ENCODE measurements around the gene SLC4A11. TPM values are rescaled to one million over a fixed set of nuclear protein-coding genes. Genes with fewer than 3 reads are reported as not detected.
"Not testable (repeated sequence)": the region's sequence is repeated elsewhere in the genome, so short reads cannot be mapped to it uniquely, and the experiment has no call there.

Gene SLC4A11
- polyA plus RNA-seq, 10 donors, result 0.44 to 1.5 (median 0.87) TPM

DNA sequence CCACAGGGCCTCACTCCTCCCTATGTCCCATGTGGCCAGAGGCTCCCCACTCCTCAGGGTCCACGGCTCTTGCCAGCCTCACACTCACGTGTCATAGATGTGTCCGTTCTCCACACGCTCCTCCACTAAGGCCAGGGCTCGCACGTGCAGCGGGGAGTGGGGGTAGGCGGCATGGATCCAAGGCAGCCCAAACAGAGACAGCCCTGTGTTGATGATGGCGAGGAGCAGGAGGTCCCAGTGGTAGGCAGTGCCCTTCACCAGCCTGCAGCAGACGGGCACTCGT is 10.3 kb downstream of the SLC4A11 start:
- no peak for DNase-seq

DNA sequence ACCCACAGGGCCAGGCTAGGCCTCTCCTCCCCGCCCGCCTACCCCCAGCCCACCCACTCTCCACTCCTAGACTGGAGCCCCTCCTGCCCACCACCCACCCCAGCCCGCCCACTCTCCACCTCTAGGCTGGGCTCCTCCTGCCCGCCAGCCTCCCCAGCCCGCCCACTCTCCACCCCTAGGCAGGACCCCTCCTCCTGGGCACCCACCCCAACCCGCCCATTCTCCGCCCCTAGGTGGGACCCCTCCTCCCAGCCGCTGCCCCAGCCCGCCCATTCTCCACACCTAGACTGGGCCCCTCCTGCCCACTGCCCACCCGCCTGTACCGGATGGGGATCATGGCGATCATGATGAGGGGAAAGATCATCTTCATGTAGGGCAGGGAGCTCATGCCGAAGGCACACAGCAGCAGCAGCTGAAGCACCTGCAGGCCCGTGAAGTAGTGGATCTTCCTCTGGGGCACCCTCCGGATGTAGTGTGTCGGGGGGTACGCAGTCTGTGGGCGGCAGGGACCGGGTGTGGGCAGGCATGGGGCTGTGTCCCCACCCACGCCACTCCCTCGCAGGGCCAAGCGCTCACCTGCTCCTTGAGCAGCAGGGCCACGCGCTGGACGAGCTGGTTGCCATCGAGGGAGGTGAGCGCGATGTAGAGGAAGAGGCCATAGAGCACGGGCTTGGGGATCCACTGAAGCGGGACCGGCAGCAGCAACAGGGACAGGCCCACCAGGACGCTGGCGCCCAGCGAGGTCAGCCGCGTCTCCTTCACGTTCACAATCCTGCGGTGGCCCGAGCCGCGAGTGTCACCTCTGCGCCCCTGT is 10.8 kb downstream of the SLC4A11 start:
- DNase-seq, result no peak

GRCh38 chr20:3227506-3227905 is 11.5 kb downstream of the SLC4A11 start:
- DNase-seq, result no peak

GRCh38 chr20:3226864-3227263 is 12.1 kb downstream of the SLC4A11 start:
- no peak for DNase-seq

- DNase-seq, result no peak
Observed at GRCh38 chr20:3226093-3226492, 12.9 kb downstream of the SLC4A11 start.

DNA sequence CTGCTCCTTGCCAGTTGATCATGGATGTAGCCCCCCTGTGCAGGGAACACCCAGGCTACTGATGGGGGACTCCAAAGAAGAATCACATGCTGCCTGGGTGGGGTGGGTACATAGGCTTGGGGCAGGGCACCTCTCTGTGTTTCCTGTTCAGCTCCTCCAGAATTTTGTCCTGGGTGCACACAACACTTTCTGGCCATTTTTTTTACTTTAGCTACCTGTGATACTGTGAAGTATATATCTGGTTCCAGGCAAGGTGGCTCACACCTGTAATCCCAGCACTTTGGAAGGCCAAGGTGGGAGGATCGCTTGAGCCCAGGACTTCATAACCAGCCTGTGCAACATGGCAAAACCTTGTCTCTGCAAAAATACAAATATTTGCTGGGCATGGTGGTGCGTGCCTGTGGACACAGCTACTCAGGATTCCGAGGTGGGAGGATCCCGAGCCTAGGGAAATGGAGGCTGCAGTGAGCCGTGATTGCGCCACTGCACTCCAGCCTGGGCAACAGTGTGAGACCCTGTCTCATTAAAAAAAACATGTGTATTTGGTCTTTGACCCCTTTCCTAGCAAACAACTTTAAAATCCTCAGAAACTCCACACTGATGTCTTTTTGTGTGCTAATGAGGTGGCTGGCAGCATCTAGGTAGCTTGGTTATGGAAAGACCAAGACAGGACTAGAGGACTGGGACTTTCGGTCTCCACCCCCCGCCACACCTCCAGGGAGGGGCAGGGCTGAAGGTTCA is 14.1 kb downstream of the SLC4A11 start:
- no peak for DNase-seq

- no peak for DNase-seq
Observed at GRCh38 chr20:3223994-3224680, 14.9 kb downstream of the SLC4A11 start.

GRCh38 chr20:3223651-3223993 is 15.4 kb downstream of the SLC4A11 start:
- no peak for DNase-seq

DNA sequence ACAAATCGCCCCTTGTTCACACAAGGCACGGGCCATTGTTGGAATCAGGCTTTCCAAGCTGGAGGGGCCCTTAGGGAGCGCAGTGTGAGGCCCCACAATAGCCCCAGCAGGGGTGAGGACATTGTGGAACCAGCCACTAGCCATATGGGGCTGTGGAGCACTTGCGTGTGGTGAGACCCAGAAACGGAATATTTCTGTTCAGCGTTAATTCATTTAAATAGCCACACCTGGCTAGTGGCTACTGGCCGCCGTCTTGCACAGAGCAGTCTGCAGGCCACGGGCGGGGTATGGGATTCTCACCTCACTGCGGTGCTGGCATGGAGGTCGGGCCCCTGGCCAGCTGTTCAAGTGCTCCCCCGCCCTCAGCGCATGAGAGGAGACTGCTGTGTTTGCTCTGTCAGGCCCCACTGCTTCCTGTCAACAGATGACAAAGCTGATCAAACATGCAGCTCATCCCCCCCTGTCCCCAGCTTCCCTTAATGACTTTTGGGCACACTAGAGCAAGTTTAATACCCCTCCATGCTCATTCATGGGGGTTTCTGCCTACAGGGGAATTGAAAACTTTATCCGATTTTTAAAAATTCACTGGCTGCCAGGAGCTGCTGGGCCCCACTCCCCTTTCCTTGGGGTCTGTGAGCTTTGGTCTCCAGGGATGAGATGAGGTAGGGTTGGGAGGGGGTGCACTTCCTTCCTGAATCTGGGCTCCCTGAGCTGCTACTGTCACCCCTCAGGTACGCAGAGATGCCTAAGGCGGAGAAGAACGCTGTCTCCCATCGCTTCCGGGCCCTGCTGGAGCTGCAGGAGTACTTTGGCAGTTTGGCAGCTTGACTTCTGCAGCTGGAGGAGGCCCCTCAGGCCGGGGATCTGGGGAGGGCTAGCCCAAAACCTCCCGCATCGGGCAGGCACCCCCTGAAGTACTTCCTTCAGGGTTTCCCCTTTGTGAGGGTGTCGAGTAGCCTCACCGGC is 16.1 kb downstream of the SLC4A11 start:
- DNase-seq, result peak in 1 of 3 donors; percentile 42

DNA sequence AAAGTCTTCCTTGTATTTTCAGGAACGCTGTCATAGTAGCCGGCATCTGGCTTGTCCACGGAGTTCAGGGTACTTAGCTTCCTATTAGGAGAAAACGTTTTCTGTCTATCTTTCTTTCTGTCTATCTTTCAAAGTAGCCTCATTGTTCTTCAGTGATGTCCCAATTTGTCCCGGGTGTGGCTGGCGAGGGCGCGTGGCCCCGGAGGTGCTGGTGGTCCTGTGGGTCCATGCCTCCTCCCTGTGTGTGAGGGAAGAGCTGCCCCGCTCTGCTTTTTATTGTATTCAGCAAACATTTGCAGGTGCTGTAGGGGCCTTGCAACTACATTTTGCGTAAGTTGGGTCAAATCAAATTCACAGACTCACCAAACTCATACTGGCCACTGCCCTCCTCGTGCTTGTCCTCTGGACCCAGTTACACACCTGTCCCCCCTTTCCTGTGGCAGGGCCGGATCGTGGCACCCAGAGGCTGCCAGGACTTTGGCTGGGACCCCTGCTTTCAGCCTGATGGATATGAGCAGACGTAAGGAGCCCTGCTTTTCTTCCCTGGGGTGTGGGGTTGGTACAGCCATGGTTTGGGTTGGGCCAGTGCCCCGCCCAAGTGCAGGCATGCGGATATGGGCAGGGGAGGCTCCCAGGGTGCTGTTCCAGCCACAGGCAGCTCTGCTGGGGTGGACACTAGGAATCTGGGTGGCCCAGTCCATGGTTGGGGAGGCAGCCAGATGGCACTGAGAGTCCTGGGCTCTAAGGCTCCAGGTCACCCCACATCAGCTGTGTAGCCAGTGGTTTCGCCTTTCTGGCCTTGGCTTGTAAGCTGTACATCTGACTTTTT is 17.4 kb downstream of the SLC4A11 start:
- no peak for DNase-seq

DNA sequence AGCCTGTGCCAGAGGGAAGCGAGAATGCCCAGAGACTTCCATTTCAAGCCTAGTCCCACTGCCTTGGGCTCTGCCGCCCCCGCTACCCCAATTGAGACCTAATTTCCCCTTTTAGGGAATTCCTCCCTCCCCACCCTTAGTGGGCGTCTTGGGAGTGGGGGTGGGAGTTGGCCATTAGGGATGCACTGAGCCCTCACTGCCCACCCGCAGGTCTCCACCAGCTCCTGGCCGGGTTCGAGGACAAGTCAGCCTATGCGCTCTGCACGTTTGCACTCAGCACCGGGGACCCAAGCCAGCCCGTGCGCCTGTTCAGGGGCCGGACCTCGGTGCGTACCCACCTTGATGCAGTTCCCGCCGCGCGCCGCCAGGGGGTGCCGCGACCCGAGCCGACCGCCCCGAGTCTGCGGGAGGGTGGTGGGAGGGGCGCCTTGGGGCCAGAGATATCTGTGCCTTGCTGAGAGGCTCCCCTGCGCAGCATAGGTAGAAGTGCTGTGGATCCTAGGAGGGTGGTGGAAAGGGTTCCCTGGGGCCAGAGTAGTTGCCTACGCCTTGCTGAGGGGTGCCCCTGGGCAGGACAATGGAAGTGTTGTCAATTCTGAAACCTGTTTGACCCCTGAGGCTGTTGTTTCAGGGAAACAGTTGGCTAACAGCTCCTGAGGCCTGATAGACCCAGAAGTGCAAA is 20.5 kb downstream of the SLC4A11 start:
- peak in 1 of 3 donors; percentile 56 for DNase-seq

DNA sequence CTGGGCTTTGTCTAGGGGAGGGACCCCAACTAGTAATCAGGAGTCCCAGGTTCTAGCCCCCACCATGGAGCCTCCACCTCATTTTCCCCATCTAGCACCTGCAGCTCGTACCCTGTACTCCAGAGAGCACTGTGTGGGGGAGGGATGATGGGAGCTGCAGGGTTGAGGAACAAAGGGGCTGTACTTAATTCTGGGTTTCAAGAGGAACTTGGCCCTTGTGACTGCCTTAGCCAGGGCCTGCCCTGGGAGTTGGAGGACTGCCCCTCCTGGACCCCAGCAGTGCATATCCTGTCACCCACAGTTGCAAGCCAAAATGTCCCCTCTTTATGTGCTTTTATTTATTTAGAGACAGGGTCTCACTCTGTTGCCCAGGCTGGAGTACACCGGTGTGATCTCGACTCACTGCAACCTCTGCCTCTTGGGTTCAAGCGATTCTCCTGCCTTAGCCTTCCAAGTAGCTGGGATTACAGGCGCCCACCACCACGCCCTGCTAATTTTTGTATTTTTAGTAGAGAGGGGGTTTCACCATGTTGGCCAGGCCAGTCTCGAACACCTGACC is 23.6 kb downstream of the SLC4A11 start:
- not testable (repeated sequence) for DNase-seq

GRCh38 chr20:3213226-3213625 is 25.8 kb downstream of the SLC4A11 start:
- no peak for DNase-seq

- no peak for DNase-seq
Observed at GRCh38 chr20:3210346-3210745, 28.6 kb downstream of the SLC4A11 start.

GRCh38 chr20:3209946-3210317 is 29.1 kb downstream of the SLC4A11 start:
- DNase-seq, result no peak

- peak; percentile 41 to 90 (median 71) for DNase-seq
Observed at GRCh38 chr20:3209257-3209945, 29.6 kb downstream of the SLC4A11 start, which contains the start of gene ITPA. TSS of gene ITPA (plus strand) at chr20:3209498. CDS start at chr20:3209552, 54 bp downstream.

- DNase-seq, result no peak
Observed at GRCh38 chr20:3208786-3209256, 30.2 kb downstream of the SLC4A11 start.

GRCh38 chr20:3204124-3204794 is 34.7 kb downstream of the SLC4A11 start, which contains the start of gene DDRGK1:
TSS of gene DDRGK1 (minus strand) at chr20:3204682. CDS start at chr20:3204627, 55 bp downstream.
- DNase-seq, result peak; percentile 80 to 96 (median 91)

All from muscle of back (tissue), 11 donors.